H9 (cell line): ENCODE measurements around the gene CPNE5. TPM values are rescaled to one million over a fixed set of nuclear protein-coding genes. Genes with fewer than 3 reads are reported as not detected.

Source experiments
- DNase-seq: peaks from one replicate; pipeline ENCODE4 v3.0.0-alpha.2; 2017
- H2AFZ ChIP-seq: one replicate; pipeline ENCODE4 v1.6.1; 2013; ENCODE audit warnings: mild to moderate bottlenecking, low read length, control low read depth, moderate library complexity
- H2AK5ac ChIP-seq: 2 replicates; pipeline ENCODE4 v1.6.1; 2013; ENCODE audit warnings: low read length, control low read depth, mixed read lengths; ENCODE audit not compliant: insufficient read length
- H2BK120ac ChIP-seq: one replicate; pipeline ENCODE4 v1.6.1; 2013; ENCODE audit warnings: low read depth, mild to moderate bottlenecking, low read length, control low read depth, inconsistent platforms; ENCODE audit not compliant: poor library complexity, severe bottlenecking
- H2BK12ac ChIP-seq: 2 replicates; pipeline ENCODE4 v1.6.1; 2013; ENCODE audit warnings: low read length, control low read depth, mixed read lengths, low read depth; ENCODE audit not compliant: insufficient read length
- H2BK15ac ChIP-seq: 2 replicates; pipeline ENCODE4 v1.6.1; 2013; ENCODE audit warnings: low read depth, low read length, control low read depth
- H2BK20ac ChIP-seq: one replicate; pipeline ENCODE4 v1.6.1; 2013; ENCODE audit warnings: low read depth, mild to moderate bottlenecking, low read length, control low read depth, inconsistent platforms; ENCODE audit not compliant: poor library complexity, severe bottlenecking
- H2BK5ac ChIP-seq: 2 replicates; pipeline ENCODE4 v1.6.1; 2013; ENCODE audit warnings: low read length, control low read depth, mixed read lengths; ENCODE audit not compliant: insufficient read length
- H3K14ac ChIP-seq: 2 replicates; pipeline ENCODE4 v1.6.1; 2013; ENCODE audit warnings: low read length, control low read depth; ENCODE audit not compliant: insufficient read depth
- H3K18ac ChIP-seq: 2 replicates; pipeline ENCODE4 v1.6.1; 2013; ENCODE audit warnings: low read depth, mild to moderate bottlenecking, mixed read lengths, low read length, control low read depth; ENCODE audit not compliant: insufficient read length
- H3K23ac ChIP-seq: 2 replicates; pipeline ENCODE4 v1.6.1; 2013; ENCODE audit warnings: low read length, control low read depth, mixed read lengths, low read depth; ENCODE audit not compliant: insufficient read length
- H3K23me2 ChIP-seq: 2 replicates; pipeline ENCODE4 v1.6.1; 2013; ENCODE audit warnings: low read depth, mild to moderate bottlenecking, mixed read lengths, low read length, control low read depth; ENCODE audit not compliant: insufficient read length, poor library complexity, severe bottlenecking
- H3K27ac ChIP-seq: 2 replicates; pipeline ENCODE4 v1.5.1; 2013; ENCODE audit warnings: low read length, control low read depth, mixed read lengths, low read depth; ENCODE audit not compliant: insufficient read length
- H3K27me3 ChIP-seq: 2 replicates; pipeline ENCODE4 v1.6.1; 2013; ENCODE audit warnings: low read length, control low read depth, inconsistent platforms; ENCODE audit not compliant: insufficient read depth
- H3K4ac ChIP-seq: 2 replicates; pipeline ENCODE4 v1.6.1; 2013; ENCODE audit warnings: low read depth, mild to moderate bottlenecking, control low read depth, inconsistent platforms, low read length, moderate library complexity
- H3K4me1 ChIP-seq: 2 replicates; pipeline ENCODE4 v1.6.1; 2013; ENCODE audit warnings: low read length, control low read depth, inconsistent platforms; ENCODE audit not compliant: insufficient read depth
- H3K4me2 ChIP-seq: 2 replicates; pipeline ENCODE4 v1.6.1; 2013; ENCODE audit warnings: low read length, control low read depth, mixed read lengths; ENCODE audit not compliant: insufficient read length, insufficient read depth
- H3K56ac ChIP-seq: 2 replicates; pipeline ENCODE4 v1.6.1; 2013; ENCODE audit warnings: low read depth, mild to moderate bottlenecking, mixed read lengths, low read length, control low read depth; ENCODE audit not compliant: insufficient read length
- H3K79me1 ChIP-seq: 2 replicates; pipeline ENCODE4 v1.6.1; 2013; ENCODE audit warnings: low read depth, mild to moderate bottlenecking, moderate library complexity, low read length, control low read depth, inconsistent platforms; ENCODE audit not compliant: insufficient read depth, poor library complexity, severe bottlenecking
- H3K79me2 ChIP-seq: 2 replicates; pipeline ENCODE4 v1.6.1; 2013; ENCODE audit warnings: low read length, control low read depth, inconsistent platforms; ENCODE audit not compliant: insufficient read depth
- H3K9ac ChIP-seq: 2 replicates; pipeline ENCODE4 v1.6.1; 2013; ENCODE audit warnings: low read length, control low read depth, mixed read lengths; ENCODE audit not compliant: insufficient read length; ENCODE audit errors: extremely low read depth
- H3K9me3 ChIP-seq: one replicate; pipeline ENCODE4 v1.6.1; 2013; ENCODE audit warnings: low read depth, low read length, inconsistent platforms; ENCODE audit not compliant: control insufficient read depth
- H3T11ph ChIP-seq: one replicate; pipeline ENCODE4 v1.6.1; 2013; ENCODE audit warnings: mild to moderate bottlenecking, low read length, control low read depth, inconsistent platforms
- H4K20me1 ChIP-seq: one replicate; pipeline ENCODE4 v1.6.1; 2013; ENCODE audit not compliant: control insufficient read depth, insufficient read length, insufficient read depth
- H4K5ac ChIP-seq: 2 replicates; pipeline ENCODE4 v1.6.1; 2013; ENCODE audit warnings: low read depth, mild to moderate bottlenecking, mixed read lengths, low read length, control low read depth; ENCODE audit not compliant: insufficient read length
- H4K8ac ChIP-seq: replicated peaks from 2 replicates; pipeline ENCODE4 v1.6.1; 2013; ENCODE audit warnings: low read length, control low read depth, mixed read lengths, low read depth; ENCODE audit not compliant: insufficient read length
- H4K91ac ChIP-seq: 2 replicates; pipeline ENCODE4 v1.6.1; 2013; ENCODE audit warnings: low read depth, mild to moderate bottlenecking, moderate library complexity, mixed read lengths, low read length, control low read depth; ENCODE audit not compliant: insufficient read length
- H3K27ac Mint-ChIP-seq, 3 experiments: 2 replicates in 2 of 3; 3 replicates in 1 of 3; pipeline ENCODE4 v1.8.0; 2020 to 2021; ENCODE audit warnings: mixed read lengths in 3 of 3, mild to moderate bottlenecking in 1 of 3, moderate library complexity in 1 of 3
- H3K27me3 Mint-ChIP-seq: 2 replicates; pipeline ENCODE4 v1.8.0; 2021; ENCODE audit warnings: low read depth, mild to moderate bottlenecking, moderate library complexity, mixed read lengths
- H3K36me3 Mint-ChIP-seq, 3 experiments: 2 replicates in 2 of 3; 3 replicates in 1 of 3; pipeline ENCODE4 v1.8.0; 2020 to 2021; ENCODE audit warnings: low read depth in 3 of 3, mixed read lengths in 3 of 3; ENCODE audit not compliant: insufficient read depth in 1 of 3
- H3K4me1 Mint-ChIP-seq, 2 experiments: 2 replicates each; pipeline ENCODE4 v1.8.0; 2020; ENCODE audit warnings: mixed read lengths in 2 of 2
- H3K4me3 Mint-ChIP-seq, 2 experiments: 2 replicates in 1 of 2; 3 replicates in 1 of 2; pipeline ENCODE4 v1.8.0; 2020 to 2021; ENCODE audit warnings: mild to moderate bottlenecking in 2 of 2, mixed read lengths in 2 of 2, moderate library complexity in 1 of 2
- H3K9me3 Mint-ChIP-seq, 2 experiments: 2 replicates in 1 of 2; 3 replicates in 1 of 2; pipeline ENCODE4 v1.8.0; 2020; ENCODE audit warnings: mild to moderate bottlenecking in 2 of 2, mixed read lengths in 2 of 2, moderate library complexity in 1 of 2
- CTCF ChIP-seq: fragments of 200-600 bp; sonication (generic); conservative IDR thresholded peaks from 3 replicates; pipeline ENCODE4 v1.8.0; 2021; ENCODE audit warnings: antibody characterized with exemption, mild to moderate bottlenecking
- WGBS: extraction: QIAGEN DNeasy Blood & Tissue Kit; methylation state at CpG from one replicate; pipeline ENCODE4 v1.1.7; 2013; ENCODE audit warnings: missing lambda C conversion rate, low lambda C conversion rate, mixed read lengths; ENCODE audit not compliant: insufficient read length; ENCODE audit errors: extremely low coverage; 5-methylcytosine and 5-hydroxymethylcytosine counted together
- total RNA-seq: library from RNA; stranded (reverse); gene quantifications from 2 replicates; pipeline ENCODE4 v1.2.1, GENCODE V29; 2021

CPNE5 gene
- total RNA-seq, 1 experiment from 2014 or later = 0.52 TPM

- Histone ChIP-seq H3K79me2 (no peaks in the 10 kb centered on the region), H3K4ac (no peak overlapping the region), H4K20me1 (no peaks in the 10 kb centered on the region), H3K4me2 (no peak overlapping the region), H3K27me3 (no peaks in the 10 kb centered on the region), H2BK20ac (no peak overlapping the region), H3K79me1 (no peaks in the 10 kb centered on the region), H3K9ac (no peak overlapping the region), H3T11ph (no peak overlapping the region), H3K23ac (no peak overlapping the region), H2AFZ (no peak overlapping the region), H2BK120ac (no peak overlapping the region), H2AK5ac (no peak overlapping the region), H3K27ac (no peak overlapping the region), H3K23me2 (no peaks in the 10 kb centered on the region), H3K9me3 (no peaks in the 10 kb centered on the region), H3K18ac (no peak overlapping the region), H2BK15ac (no peak overlapping the region), H4K91ac (no peak overlapping the region), H2BK12ac (no peak overlapping the region), H3K56ac (no peak overlapping the region), H2BK5ac (no peak overlapping the region), H3K14ac (no peak overlapping the region), H4K8ac (no peak overlapping the region), H4K5ac (no peak overlapping the region), H3K4me1 (no peaks in the 10 kb centered on the region)
- Mint-ChIP-seq H3K9me3 (no peaks in the 10 kb centered on the region), H3K36me3 (no peaks in the 10 kb centered on the region), H3K27me3 (peaks cover 6% of the 10 kb centered on the region; the same call in 1 of the 2 replicates), H3K4me1 (peaks cover 13 to 22% of the 10 kb centered on the region in 2 experiments), H3K4me3 (no peak overlapping the region), H3K27ac (no peak overlapping the region; a peak in 1 of 7 replicates)
- no CpG with 5 or more reads among the region's 9 CpGs for WGBS
- TF ChIP-seq CTCF = no peak
- no peak for DNase-seq
These were observed 84.4 kb downstream of the CPNE5 start for GRCh38 chr6:36754582-36755434.
